SK-N-SH treated with all-trans-retinoic acid at 6 μM for 48 hours (cell line): ENCODE results near the gene B3GALT6.

Experiments used
- ATAC-seq: fragments of 200-7000 bp; cut with Tn5 transposase; 3 replicates; pipeline ENCODE4 v1.9.1; 2020; ENCODE audit warnings: mild to moderate bottlenecking, moderate library complexity
- ARNTL ChIP-seq: fragments of 450-650 bp; formaldehyde crosslinking; IDR thresholded peaks from 2 replicates; pipeline ENCODE4 v1.5.0; 2020; ENCODE audit warnings: low read depth, mild to moderate bottlenecking, moderate library complexity, borderline replicate concordance
- BACH2 ChIP-seq: fragments of 250-450 bp; sonication (Bioruptor Pico); IDR thresholded peaks from 2 replicates; pipeline ENCODE4 v1.9.0; 2021; ENCODE audit warnings: mild to moderate bottlenecking, borderline replicate concordance
- CSDC2 ChIP-seq: fragments of 250-450 bp; sonication (Bioruptor Pico); IDR thresholded peaks from 2 replicates; pipeline ENCODE4 v1.5.0; 2020; ENCODE audit warnings: mild to moderate bottlenecking, moderate library complexity
- ESRRG ChIP-seq: fragments of 250-450 bp; sonication (Bioruptor Pico); IDR thresholded peaks from 2 replicates; pipeline ENCODE4 v1.6.1; 2021; ENCODE audit warnings: mild to moderate bottlenecking
- GLIS3 ChIP-seq: fragments of 250-450 bp; sonication (Bioruptor Pico); IDR thresholded peaks from 2 replicates; pipeline ENCODE4 v1.5.0; 2020; ENCODE audit warnings: mild to moderate bottlenecking, moderate library complexity
- ISL1 ChIP-seq: fragments of 250-450 bp; sonication (Bioruptor Pico); IDR thresholded peaks from 2 replicates; pipeline ENCODE4 v2.1.2; 2022; ENCODE audit warnings: mild to moderate bottlenecking, moderate library complexity
- OSR1 ChIP-seq: fragments of 250-450 bp; sonication (Bioruptor Pico); IDR thresholded peaks from 2 replicates; pipeline ENCODE4 v1.8.0; 2022; ENCODE audit warnings: moderate library complexity, mild to moderate bottlenecking, inconsistent platforms
- PPARA ChIP-seq: fragments of 250-450 bp; sonication (Bioruptor Pico); IDR thresholded peaks from 2 replicates; pipeline ENCODE4 v1.5.0; 2020; ENCODE audit warnings: mild to moderate bottlenecking, borderline replicate concordance
- RARB ChIP-seq: fragments of 250-450 bp; sonication (Bioruptor Pico); IDR thresholded peaks from 2 replicates; pipeline ENCODE4 v1.8.0; 2021; ENCODE audit warnings: mild to moderate bottlenecking, moderate library complexity
- TCF4 ChIP-seq: fragments of 250-450 bp; sonication (Bioruptor Pico); IDR thresholded peaks from 2 replicates; pipeline ENCODE4 v1.8.0; 2021; ENCODE audit warnings: mild to moderate bottlenecking, moderate library complexity, borderline replicate concordance
- TOX ChIP-seq: fragments of 250-450 bp; sonication (Bioruptor Pico); IDR thresholded peaks from 2 replicates; pipeline ENCODE4 v1.8.0; 2021; ENCODE audit warnings: mild to moderate bottlenecking, moderate library complexity, borderline replicate concordance
- ZC3H10 ChIP-seq: fragments of 250-450 bp; sonication (Bioruptor Pico); IDR thresholded peaks from 2 replicates; pipeline ENCODE4 v1.5.1; 2021; ENCODE audit warnings: mild to moderate bottlenecking, moderate library complexity
- ZFP3 ChIP-seq: fragments of 250-450 bp; sonication (Bioruptor Pico); IDR thresholded peaks from 2 replicates; pipeline ENCODE4 v1.5.0; 2020; ENCODE audit warnings: mild to moderate bottlenecking, moderate library complexity
- ZFP30 ChIP-seq: fragments of 450-650 bp; formaldehyde crosslinking; IDR thresholded peaks from 2 replicates; pipeline ENCODE4 v1.5.0; 2022; ENCODE audit warnings: mild to moderate bottlenecking, moderate library complexity
- ZNF565 ChIP-seq: fragments of 450-650 bp; formaldehyde crosslinking; conservative IDR thresholded peaks from 2 replicates; pipeline ENCODE4 v1.5.0; 2020; ENCODE audit warnings: low read depth, mild to moderate bottlenecking, moderate library complexity
- ZNF70 ChIP-seq: fragments of 450-650 bp; formaldehyde crosslinking; IDR thresholded peaks from 2 replicates; pipeline ENCODE4 v1.5.0; 2020; ENCODE audit warnings: mild to moderate bottlenecking, moderate library complexity
- ZNF8 ChIP-seq: fragments of 450-650 bp; formaldehyde crosslinking; IDR thresholded peaks from 2 replicates; pipeline ENCODE4 v1.5.0; 2020; ENCODE audit warnings: mild to moderate bottlenecking, moderate library complexity
- TF ChIP-seq, protein P1 (sequence below): fragments of 250-450 bp; sonication (Bioruptor Pico); IDR thresholded peaks from 2 replicates; pipeline ENCODE4 v1.5.0; 2020; ENCODE audit warnings: mild to moderate bottlenecking, moderate library complexity
- TF ChIP-seq, protein P2 (sequence below): fragments of 250-450 bp; sonication (Bioruptor Pico); IDR thresholded peaks from 2 replicates; pipeline ENCODE4 v1.5.1; 2020; ENCODE audit warnings: low read depth, mild to moderate bottlenecking, moderate library complexity
- TF ChIP-seq, protein P3 (sequence below): fragments of 250-450 bp; sonication (Bioruptor Pico); IDR thresholded peaks from 2 replicates; pipeline ENCODE4 v1.8.0; 2021; ENCODE audit warnings: low read depth, mild to moderate bottlenecking, moderate library complexity, borderline replicate concordance

The B3GALT6 gene

DNA sequence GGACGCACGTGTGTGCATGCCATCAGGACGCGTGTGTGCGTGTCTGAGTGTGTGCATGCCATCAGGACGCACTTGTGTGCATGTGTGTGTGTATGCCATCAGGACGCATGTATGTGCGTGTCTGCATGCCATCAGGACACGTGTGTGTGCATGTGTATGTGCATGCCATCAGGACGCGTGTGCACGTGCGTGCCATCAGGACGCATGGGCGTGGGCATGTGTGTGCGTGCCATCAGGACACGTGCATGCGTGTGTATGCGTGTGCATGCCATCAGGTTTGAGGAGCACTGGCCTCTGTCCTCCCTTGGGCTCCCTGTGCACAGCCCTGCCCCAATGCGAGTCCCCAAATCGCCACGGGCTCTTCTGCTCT, 27.1 kb downstream of the B3GALT6 start (continued):
- TF ChIP-seq, protein P1, sequence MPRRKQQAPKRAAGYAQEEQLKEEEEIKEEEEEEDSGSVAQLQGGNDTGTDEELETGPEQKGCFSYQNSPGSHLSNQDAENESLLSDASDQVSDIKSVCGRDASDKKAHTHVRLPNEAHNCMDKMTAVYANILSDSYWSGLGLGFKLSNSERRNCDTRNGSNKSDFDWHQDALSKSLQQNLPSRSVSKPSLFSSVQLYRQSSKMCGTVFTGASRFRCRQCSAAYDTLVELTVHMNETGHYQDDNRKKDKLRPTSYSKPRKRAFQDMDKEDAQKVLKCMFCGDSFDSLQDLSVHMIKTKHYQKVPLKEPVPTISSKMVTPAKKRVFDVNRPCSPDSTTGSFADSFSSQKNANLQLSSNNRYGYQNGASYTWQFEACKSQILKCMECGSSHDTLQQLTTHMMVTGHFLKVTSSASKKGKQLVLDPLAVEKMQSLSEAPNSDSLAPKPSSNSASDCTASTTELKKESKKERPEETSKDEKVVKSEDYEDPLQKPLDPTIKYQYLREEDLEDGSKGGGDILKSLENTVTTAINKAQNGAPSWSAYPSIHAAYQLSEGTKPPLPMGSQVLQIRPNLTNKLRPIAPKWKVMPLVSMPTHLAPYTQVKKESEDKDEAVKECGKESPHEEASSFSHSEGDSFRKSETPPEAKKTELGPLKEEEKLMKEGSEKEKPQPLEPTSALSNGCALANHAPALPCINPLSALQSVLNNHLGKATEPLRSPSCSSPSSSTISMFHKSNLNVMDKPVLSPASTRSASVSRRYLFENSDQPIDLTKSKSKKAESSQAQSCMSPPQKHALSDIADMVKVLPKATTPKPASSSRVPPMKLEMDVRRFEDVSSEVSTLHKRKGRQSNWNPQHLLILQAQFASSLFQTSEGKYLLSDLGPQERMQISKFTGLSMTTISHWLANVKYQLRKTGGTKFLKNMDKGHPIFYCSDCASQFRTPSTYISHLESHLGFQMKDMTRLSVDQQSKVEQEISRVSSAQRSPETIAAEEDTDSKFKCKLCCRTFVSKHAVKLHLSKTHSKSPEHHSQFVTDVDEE: no peak
- TF ChIP-seq BACH2 (no peak), ZNF565 (no peak)
- TF ChIP-seq, all 23 proteins: peak for 0

- TF ChIP-seq ESRRG (CRISPR knock-in tag): no peak
- no peak for TF ChIP-seq TCF4
- TF ChIP-seq, protein P2, sequence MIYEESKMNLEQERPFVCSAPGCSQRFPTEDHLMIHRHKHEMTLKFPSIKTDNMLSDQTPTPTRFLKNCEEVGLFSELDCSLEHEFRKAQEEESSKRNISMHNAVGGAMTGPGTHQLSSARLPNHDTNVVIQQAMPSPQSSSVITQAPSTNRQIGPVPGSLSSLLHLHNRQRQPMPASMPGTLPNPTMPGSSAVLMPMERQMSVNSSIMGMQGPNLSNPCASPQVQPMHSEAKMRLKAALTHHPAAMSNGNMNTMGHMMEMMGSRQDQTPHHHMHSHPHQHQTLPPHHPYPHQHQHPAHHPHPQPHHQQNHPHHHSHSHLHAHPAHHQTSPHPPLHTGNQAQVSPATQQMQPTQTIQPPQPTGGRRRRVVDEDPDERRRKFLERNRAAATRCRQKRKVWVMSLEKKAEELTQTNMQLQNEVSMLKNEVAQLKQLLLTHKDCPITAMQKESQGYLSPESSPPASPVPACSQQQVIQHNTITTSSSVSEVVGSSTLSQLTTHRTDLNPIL (CRISPR knock-in tag): no peak
- no peak for TF ChIP-seq CSDC2 (CRISPR knock-in tag)
- no peak for TF ChIP-seq GLIS3
- TF ChIP-seq ZC3H10: no peak
- no peak for TF ChIP-seq OSR1 (CRISPR knock-in tag)
- TF ChIP-seq ARNTL (CRISPR knock-in tag): no peak
- TF ChIP-seq ZNF565: no peak
- no peak for TF ChIP-seq ZFP3 (CRISPR knock-in tag)
- TF ChIP-seq TOX (CRISPR knock-in tag): no peak
- no peak for TF ChIP-seq ISL1 (CRISPR knock-in tag)
- TF ChIP-seq, all 23 proteins: peak for 0
- ATAC-seq: no peak
Observed at GRCh38 chr1:1259540-1259939, 27.5 kb downstream of the B3GALT6 start.

GRCh38 chr1:1259951-1260600, 28.0 kb downstream of the B3GALT6 start:
- no peak for TF ChIP-seq ISL1 (CRISPR knock-in tag)
- no peak for TF ChIP-seq BACH2
- TF ChIP-seq, protein P1: no peak
- no peak for TF ChIP-seq ZNF70 (CRISPR knock-in tag)
- no peak for TF ChIP-seq GLIS3
- no peak for TF ChIP-seq ZNF8
- no peak for TF ChIP-seq ZFP30
- TF ChIP-seq PPARA (CRISPR knock-in tag): no peak
- TF ChIP-seq, protein P3, sequence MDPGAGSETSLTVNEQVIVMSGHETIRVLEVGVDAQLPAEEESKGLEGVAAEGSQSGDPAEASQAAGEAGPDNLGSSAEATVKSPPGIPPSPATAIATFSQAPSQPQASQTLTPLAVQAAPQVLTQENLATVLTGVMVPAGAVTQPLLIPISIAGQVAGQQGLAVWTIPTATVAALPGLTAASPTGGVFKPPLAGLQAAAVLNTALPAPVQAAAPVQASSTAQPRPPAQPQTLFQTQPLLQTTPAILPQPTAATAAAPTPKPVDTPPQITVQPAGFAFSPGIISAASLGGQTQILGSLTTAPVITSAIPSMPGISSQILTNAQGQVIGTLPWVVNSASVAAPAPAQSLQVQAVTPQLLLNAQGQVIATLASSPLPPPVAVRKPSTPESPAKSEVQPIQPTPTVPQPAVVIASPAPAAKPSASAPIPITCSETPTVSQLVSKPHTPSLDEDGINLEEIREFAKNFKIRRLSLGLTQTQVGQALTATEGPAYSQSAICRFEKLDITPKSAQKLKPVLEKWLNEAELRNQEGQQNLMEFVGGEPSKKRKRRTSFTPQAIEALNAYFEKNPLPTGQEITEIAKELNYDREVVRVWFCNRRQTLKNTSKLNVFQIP (CRISPR knock-in tag): no peak
- TF ChIP-seq TOX (CRISPR knock-in tag): no peak
- no peak for TF ChIP-seq ESRRG (CRISPR knock-in tag)
- no peak for TF ChIP-seq ZFP3 (CRISPR knock-in tag)
- no peak for TF ChIP-seq ZC3H10
- no peak for TF ChIP-seq ARNTL (CRISPR knock-in tag)
- TF ChIP-seq, all 23 proteins: peak for 0
- no peak for ATAC-seq

DNA sequence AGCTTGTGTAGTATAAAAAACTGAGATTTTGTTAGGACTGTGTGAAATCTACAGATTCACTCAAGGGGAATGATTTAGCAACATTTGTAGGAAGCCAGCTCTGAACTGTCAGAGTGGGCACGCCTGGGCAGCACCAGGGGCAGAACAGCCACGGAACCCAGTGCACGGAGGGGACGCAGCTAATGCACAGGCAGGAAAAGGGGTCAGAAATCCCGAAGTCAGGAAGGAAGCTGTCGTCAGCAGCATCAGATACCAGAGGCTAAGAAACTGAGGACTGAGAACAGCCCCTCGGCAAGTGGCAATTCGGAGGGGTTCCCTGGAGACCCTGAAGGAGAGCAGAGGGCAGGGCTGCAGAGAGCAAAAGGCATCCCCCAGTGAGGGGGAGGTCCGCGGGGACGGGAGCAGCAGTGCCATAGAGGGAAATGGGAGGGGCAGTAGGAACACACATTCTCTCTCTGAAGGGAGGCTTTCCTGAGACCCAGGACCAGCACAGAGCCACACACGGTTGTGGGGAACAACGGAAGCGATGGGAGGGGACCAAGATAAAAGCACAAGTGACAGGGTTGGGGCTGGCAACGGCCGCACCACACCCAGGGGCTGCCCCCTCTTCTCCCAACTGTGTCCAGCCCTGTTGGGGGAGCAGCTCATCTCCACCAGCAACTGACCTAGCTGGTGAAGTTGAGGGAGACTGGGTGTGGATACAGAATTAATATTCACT, 29.0 kb downstream of the B3GALT6 start:
- ATAC-seq: no peak
- TF ChIP-seq RARB (CRISPR knock-in tag) (no peak), GLIS3 (no peak), ZC3H10 (no peak), BACH2 (no peak), ZNF565 (no peak), ESRRG (CRISPR knock-in tag) (no peak), CSDC2 (CRISPR knock-in tag) (no peak), ZNF8 (no peak)
- TF ChIP-seq, protein P2 (CRISPR knock-in tag): no peak
- TF ChIP-seq, protein P1: no peak
